ENCODE results near the gene STK32A. TPM values are rescaled to one million over a fixed set of nuclear protein-coding genes. Genes with fewer than 3 reads are reported as not detected.

STK32A gene
- total RNA-seq, result 10.2 TPM
- long read RNA-seq, full-length matches to known transcripts, result 8 of 13 reads
- long read RNA-seq, partial matches to known transcripts, result 5 of 13 reads
- long read RNA-seq, other reads (novel, unspliced or antisense), result 0 of 13 reads

GRCh38 chr5:147234825-147235635, at the start of gene STK32A:
Gene STK32A, plus strand, starts transcription at chr5:147235026. Its CDS starts 4,609 bp downstream, at chr5:147239635.
- intact Hi-C loops (cut with DNase I), result loop anchor here (10.0 kb wide), 1 partner anchor 140 kb away; no protein-coding TSS in a partner anchor
- TF ChIP-seq CTCF (IDR thresholded peaks at IDR 0.05), result no peak
- Histone ChIP-seq H3K9me3 (no peaks in the 10 kb centered on the region), H3K36me3 (no peaks in the 10 kb centered on the region), H3K4me3 (peak within 1 kb of the TSS; percentile 56), H3K27me3 (peaks cover 17% of the 10 kb centered on the region), H3K4me1 (no peaks in the 10 kb centered on the region), H3K27ac (peak within 1 kb of the TSS; percentile 9)
- peak; percentile 99 for ATAC-seq
- DNase-seq, result peak; percentile 92

GRCh38 chr5:147187099-147187540, 47.7 kb upstream of the STK32A start:
- no peaks in the 10 kb centered on the region for H3K4me1 ChIP-seq
- no peaks in the 10 kb centered on the region for H3K27me3 ChIP-seq
- intact Hi-C loops (cut with DNase I), result no loop called here
- H3K9me3 ChIP-seq, result no peaks in the 10 kb centered on the region
- no peak for TF ChIP-seq CTCF (IDR thresholded peaks at IDR 0.05)
- no peak overlapping the region for H3K4me3 ChIP-seq
- no peaks in the 10 kb centered on the region for H3K36me3 ChIP-seq
- ATAC-seq (no peak), DNase-seq (no peak)
- no peak overlapping the region for H3K27ac ChIP-seq

- ATAC-seq, result peak; percentile 85
- no peak for DNase-seq
- intact Hi-C loops (cut with DNase I), result no loop called here
These were observed 46.4 kb upstream of the STK32A start for GRCh38 chr5:147188200-147189108.

GRCh38 chr5:147189109-147189424, 45.8 kb upstream of the STK32A start:
- Histone ChIP-seq H3K4me1 (no peaks in the 10 kb centered on the region), H3K27me3 (peaks cover 3% of the 10 kb centered on the region), H3K27ac (no peak overlapping the region), H3K9me3 (no peaks in the 10 kb centered on the region), H3K36me3 (no peaks in the 10 kb centered on the region), H3K4me3 (no peak overlapping the region)
- intact Hi-C loops (cut with DNase I), result no loop called here
- ATAC-seq (no peak), DNase-seq (no peak)
- TF ChIP-seq CTCF (IDR thresholded peaks at IDR 0.05), result no peak

More at GRCh38 chr5:147188200-147189108, 46.4 kb upstream of the STK32A start:
- no peaks in the 10 kb centered on the region for H3K36me3 ChIP-seq
- H3K4me3 ChIP-seq, result no peak overlapping the region
- peak; percentile 94 for TF ChIP-seq CTCF (IDR thresholded peaks at IDR 0.05)
- no peaks in the 10 kb centered on the region for H3K9me3 ChIP-seq
- no peaks in the 10 kb centered on the region for H3K27me3 ChIP-seq
- no peaks in the 10 kb centered on the region for H3K4me1 ChIP-seq
- no peak overlapping the region for H3K27ac ChIP-seq

GRCh38 chr5:147190331-147190730, 44.5 kb upstream of the STK32A start:
- no peak overlapping the region for H3K4me3 ChIP-seq
- ATAC-seq (no peak), DNase-seq (no peak)
- no peaks in the 10 kb centered on the region for H3K9me3 ChIP-seq
- intact Hi-C loops (cut with DNase I), result no loop called here
- no peaks in the 10 kb centered on the region for H3K4me1 ChIP-seq
- no peaks in the 10 kb centered on the region for H3K36me3 ChIP-seq
- no peak overlapping the region for H3K27ac ChIP-seq
- no peak for TF ChIP-seq CTCF (IDR thresholded peaks at IDR 0.05)
- peaks cover 3% of the 10 kb centered on the region for H3K27me3 ChIP-seq
